ENCODE data around the gene TMTC2. TPM values are rescaled to one million over a fixed set of nuclear protein-coding genes. Genes with fewer than 3 reads are reported as not detected.

The TMTC2 gene
- total RNA-seq, 1 donor from 2014 or later = 12.3 TPM

DNA sequence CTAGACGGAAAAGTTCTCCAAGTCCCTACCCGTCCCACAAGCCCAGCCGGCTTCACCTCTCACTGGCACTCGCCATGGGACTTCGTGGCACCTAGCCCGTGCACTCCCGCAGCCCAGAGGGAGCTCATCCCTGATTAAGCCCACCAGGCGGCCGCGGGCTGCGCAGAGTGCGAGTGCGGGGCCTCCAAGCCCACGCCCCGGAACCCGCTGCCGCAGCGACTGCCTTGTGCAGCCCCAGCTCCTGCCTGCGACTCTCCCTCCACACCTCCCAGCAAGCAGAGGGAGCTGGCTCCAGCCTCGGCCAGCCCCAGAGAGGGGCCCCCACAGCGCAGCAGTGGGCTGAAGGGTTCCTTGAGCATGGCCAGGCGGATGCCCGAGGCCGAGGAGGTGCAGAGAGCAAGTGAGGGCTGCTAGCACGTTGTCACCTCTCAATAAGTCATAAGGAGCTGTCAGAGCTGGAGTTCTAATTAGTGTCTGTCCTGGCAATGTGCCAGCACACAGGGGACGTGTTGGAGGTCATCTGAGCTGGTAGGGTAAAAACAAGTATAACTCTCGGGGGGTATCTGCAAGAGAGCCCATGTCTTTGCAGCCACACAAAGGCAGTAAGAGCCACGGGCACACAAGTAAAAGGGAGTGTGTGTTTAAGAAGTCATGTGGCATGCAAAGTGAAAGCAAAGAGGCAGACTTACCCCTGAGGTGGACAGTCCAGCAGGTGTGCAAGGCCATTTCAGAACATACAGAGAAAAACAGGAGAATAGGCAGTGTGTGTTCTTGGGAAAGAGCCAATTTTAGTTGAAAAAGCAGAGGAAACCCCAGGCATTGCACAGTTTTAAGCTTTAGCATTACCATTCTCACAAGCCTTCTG is 27.1 kb upstream of the TMTC2 start:
- DNase-seq (ENCODE audit: low read depth, low spot score) = no peak
- H3K4me3 Mint-ChIP-seq = no peak overlapping the region
- H3K9me3 Mint-ChIP-seq = peaks cover 6% of the 10 kb centered on the region
- no peaks in the 10 kb centered on the region for H3K36me3 Mint-ChIP-seq (ENCODE audit: low read depth)
- H3K27ac Mint-ChIP-seq (ENCODE audit: unreplicated experiment) = no peak overlapping the region
- TF ChIP-seq, protein P1, sequence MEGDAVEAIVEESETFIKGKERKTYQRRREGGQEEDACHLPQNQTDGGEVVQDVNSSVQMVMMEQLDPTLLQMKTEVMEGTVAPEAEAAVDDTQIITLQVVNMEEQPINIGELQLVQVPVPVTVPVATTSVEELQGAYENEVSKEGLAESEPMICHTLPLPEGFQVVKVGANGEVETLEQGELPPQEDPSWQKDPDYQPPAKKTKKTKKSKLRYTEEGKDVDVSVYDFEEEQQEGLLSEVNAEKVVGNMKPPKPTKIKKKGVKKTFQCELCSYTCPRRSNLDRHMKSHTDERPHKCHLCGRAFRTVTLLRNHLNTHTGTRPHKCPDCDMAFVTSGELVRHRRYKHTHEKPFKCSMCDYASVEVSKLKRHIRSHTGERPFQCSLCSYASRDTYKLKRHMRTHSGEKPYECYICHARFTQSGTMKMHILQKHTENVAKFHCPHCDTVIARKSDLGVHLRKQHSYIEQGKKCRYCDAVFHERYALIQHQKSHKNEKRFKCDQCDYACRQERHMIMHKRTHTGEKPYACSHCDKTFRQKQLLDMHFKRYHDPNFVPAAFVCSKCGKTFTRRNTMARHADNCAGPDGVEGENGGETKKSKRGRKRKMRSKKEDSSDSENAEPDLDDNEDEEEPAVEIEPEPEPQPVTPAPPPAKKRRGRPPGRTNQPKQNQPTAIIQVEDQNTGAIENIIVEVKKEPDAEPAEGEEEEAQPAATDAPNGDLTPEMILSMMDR (conservative IDR thresholded peaks at IDR 0.05) = no peak
- peaks cover 17% of the 10 kb centered on the region for H3K4me1 Mint-ChIP-seq
- no peaks in the 10 kb centered on the region for H3K27me3 Mint-ChIP-seq (ENCODE audit: low read depth)

GRCh38 chr12:82660541-82661325 is 26.0 kb upstream of the TMTC2 start:
- no peak overlapping the region for H3K4me3 Mint-ChIP-seq
- peaks cover 16% of the 10 kb centered on the region for H3K4me1 Mint-ChIP-seq
- no peak overlapping the region for H3K27ac Mint-ChIP-seq (ENCODE audit: unreplicated experiment)
- H3K9me3 Mint-ChIP-seq = peaks cover 6% of the 10 kb centered on the region
- H3K36me3 Mint-ChIP-seq (ENCODE audit: low read depth) = no peaks in the 10 kb centered on the region
- TF ChIP-seq, protein P1 (conservative IDR thresholded peaks at IDR 0.05) = no peak
- no peak for DNase-seq (ENCODE audit: low read depth, low spot score)
- H3K27me3 Mint-ChIP-seq (ENCODE audit: low read depth) = no peaks in the 10 kb centered on the region

- H3K27ac Mint-ChIP-seq (ENCODE audit: unreplicated experiment) = no peak overlapping the region
- no peaks in the 10 kb centered on the region for H3K27me3 Mint-ChIP-seq (ENCODE audit: low read depth)
- no peak overlapping the region for H3K4me3 Mint-ChIP-seq
- H3K36me3 Mint-ChIP-seq (ENCODE audit: low read depth) = no peaks in the 10 kb centered on the region
- H3K9me3 Mint-ChIP-seq = no peaks in the 10 kb centered on the region
- no peak for DNase-seq (ENCODE audit: low read depth, low spot score)
- peaks cover 14% of the 10 kb centered on the region for H3K4me1 Mint-ChIP-seq
- TF ChIP-seq, protein P1 (conservative IDR thresholded peaks at IDR 0.05) = no peak
Observed at GRCh38 chr12:82663893-82664292, 22.8 kb upstream of the TMTC2 start.

GRCh38 chr12:82665142-82665923 is 21.4 kb upstream of the TMTC2 start:
- H3K27ac Mint-ChIP-seq (ENCODE audit: unreplicated experiment) = no peak overlapping the region
- TF ChIP-seq, protein P1 (conservative IDR thresholded peaks at IDR 0.05) = no peak
- H3K36me3 Mint-ChIP-seq (ENCODE audit: low read depth) = no peaks in the 10 kb centered on the region
- H3K9me3 Mint-ChIP-seq = no peaks in the 10 kb centered on the region
- no peak for DNase-seq (ENCODE audit: low read depth, low spot score)
- no peak overlapping the region for H3K4me3 Mint-ChIP-seq
- no peaks in the 10 kb centered on the region for H3K27me3 Mint-ChIP-seq (ENCODE audit: low read depth)
- peaks cover 14% of the 10 kb centered on the region for H3K4me1 Mint-ChIP-seq

DNA sequence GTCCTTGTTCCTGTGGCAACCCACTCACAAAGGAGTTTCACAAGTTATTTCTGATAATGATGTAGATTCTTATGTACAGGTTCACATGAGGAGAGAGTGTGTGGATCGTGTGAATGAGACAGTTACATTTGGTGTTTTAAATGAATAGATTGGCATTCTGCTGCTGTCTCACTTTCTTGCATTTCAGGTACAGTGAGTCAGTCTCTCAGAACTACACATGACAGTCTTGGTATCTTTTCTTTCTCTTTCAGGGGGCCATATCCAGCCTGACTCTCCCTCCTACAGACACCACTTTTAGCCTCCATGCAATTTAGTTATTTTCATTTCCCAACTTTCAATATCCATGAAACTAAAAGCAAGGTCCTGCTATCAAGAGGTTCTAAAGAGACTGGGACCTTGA is 19.9 kb upstream of the TMTC2 start:
- Mint-ChIP-seq H3K36me3 (ENCODE audit: low read depth) (no peaks in the 10 kb centered on the region), H3K9me3 (no peaks in the 10 kb centered on the region), H3K27me3 (ENCODE audit: low read depth) (no peaks in the 10 kb centered on the region), H3K4me3 (no peak overlapping the region), H3K27ac (ENCODE audit: unreplicated experiment) (no peak overlapping the region), H3K4me1 (peaks cover 14% of the 10 kb centered on the region)
- DNase-seq (ENCODE audit: low read depth, low spot score) = no peak
- TF ChIP-seq, protein P1 (conservative IDR thresholded peaks at IDR 0.05) = no peak

All from neural crest cell (in vitro differentiated cells).